Measurements from ENCODE around the gene TRNAU1AP. TPM values are rescaled to one million over a fixed set of nuclear protein-coding genes. Genes with fewer than 3 reads are reported as not detected.

The TRNAU1AP gene
- total and polyA plus RNA-seq, 10 of the 15 experiments (the other 5 are each of a cell fraction or from before 2014, with no cell fraction given), result 24.3 to 67.0 (median 31.8) TPM

DNA sequence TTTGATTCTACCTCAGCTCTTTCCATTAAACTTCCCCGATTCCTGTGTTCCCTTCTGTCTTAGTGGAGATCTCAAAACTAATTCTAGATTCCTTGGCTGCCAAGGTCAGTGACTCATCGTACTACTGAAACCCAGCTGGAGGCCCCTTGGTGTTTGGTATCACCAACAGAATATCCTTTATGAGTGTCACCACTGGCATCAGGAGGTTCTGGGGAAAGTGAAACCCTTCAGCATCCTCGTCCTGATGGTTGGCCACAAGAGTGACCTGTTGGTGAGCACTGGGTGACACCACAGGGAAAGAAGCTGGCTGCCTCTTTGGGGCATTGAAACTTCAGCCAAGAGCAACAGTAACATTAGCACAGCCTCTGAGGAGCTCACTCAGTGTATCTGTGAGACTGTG is 48.8 kb downstream of the TRNAU1AP start (continued):
- TF ChIP-seq ELK1 (IDR thresholded peaks at IDR 0.05; ENCODE audit: low read depth, low read length) (no peak), SPI1 (IDR thresholded peaks at IDR 0.05; ENCODE audit: borderline replicate concordance, insufficient read depth, low read depth, low read length) (no peak), STAT1 (conservative IDR thresholded peaks at IDR 0.05) (no peak), PBX3 (IDR thresholded peaks at IDR 0.05; ENCODE audit: insufficient replicate concordance, low read depth, low read length) (no peak), HDGF (IDR thresholded peaks at IDR 0.05) (no peak), HDAC6 (IDR thresholded peaks at IDR 0.05; ENCODE audit: unreplicated experiment) (no peak), GABPA (IDR thresholded peaks at IDR 0.05; ENCODE audit: low read depth) (no peak), MEF2B (IDR thresholded peaks at IDR 0.05; ENCODE audit: partially characterized antibody, poor library complexity, severe bottlenecking) (no peak), ATF2 (IDR thresholded peaks at IDR 0.05; ENCODE audit: low read length) (no peak), RAD21 (IDR thresholded peaks at IDR 0.05; ENCODE audit: insufficient read depth, low read depth, low read length) (no peak), SUZ12 (IDR thresholded peaks at IDR 0.05; ENCODE audit: unreplicated experiment) (no peak), ZZZ3 (IDR thresholded peaks at IDR 0.05; ENCODE audit: control insufficient read depth, insufficient read length, low read depth) (no peak), SIX5 (IDR thresholded peaks at IDR 0.05; ENCODE audit: low read depth, low read length, severe bottlenecking) (no peak), FOS (IDR thresholded peaks at IDR 0.05; ENCODE audit: borderline replicate concordance, extremely low read depth, insufficient read length) (no peak), FOXK2 (IDR thresholded peaks at IDR 0.05) (no peak), MEF2A (IDR thresholded peaks at IDR 0.05; ENCODE audit: insufficient read depth, low read depth, low read length) (no peak), YBX1 (IDR thresholded peaks at IDR 0.05) (no peak), ZBED1 (IDR thresholded peaks at IDR 0.05; ENCODE audit: borderline replicate concordance) (no peak), CBFB (IDR thresholded peaks at IDR 0.05; ENCODE audit: low read depth) (no peak)
- TF ChIP-seq, protein P1, sequence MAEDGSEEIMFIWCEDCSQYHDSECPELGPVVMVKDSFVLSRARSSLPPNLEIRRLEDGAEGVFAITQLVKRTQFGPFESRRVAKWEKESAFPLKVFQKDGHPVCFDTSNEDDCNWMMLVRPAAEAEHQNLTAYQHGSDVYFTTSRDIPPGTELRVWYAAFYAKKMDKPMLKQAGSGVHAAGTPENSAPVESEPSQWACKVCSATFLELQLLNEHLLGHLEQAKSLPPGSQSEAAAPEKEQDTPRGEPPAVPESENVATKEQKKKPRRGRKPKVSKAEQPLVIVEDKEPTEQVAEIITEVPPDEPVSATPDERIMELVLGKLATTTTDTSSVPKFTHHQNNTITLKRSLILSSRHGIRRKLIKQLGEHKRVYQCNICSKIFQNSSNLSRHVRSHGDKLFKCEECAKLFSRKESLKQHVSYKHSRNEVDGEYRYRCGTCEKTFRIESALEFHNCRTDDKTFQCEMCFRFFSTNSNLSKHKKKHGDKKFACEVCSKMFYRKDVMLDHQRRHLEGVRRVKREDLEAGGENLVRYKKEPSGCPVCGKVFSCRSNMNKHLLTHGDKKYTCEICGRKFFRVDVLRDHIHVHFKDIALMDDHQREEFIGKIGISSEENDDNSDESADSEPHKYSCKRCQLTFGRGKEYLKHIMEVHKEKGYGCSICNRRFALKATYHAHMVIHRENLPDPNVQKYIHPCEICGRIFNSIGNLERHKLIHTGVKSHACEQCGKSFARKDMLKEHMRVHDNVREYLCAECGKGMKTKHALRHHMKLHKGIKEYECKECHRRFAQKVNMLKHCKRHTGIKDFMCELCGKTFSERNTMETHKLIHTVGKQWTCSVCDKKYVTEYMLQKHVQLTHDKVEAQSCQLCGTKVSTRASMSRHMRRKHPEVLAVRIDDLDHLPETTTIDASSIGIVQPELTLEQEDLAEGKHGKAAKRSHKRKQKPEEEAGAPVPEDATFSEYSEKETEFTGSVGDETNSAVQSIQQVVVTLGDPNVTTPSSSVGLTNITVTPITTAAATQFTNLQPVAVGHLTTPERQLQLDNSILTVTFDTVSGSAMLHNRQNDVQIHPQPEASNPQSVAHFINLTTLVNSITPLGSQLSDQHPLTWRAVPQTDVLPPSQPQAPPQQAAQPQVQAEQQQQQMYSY (CRISPR knock-in tag; IDR thresholded peaks at IDR 0.05), result no peak
- TF ChIP-seq, protein P2, sequence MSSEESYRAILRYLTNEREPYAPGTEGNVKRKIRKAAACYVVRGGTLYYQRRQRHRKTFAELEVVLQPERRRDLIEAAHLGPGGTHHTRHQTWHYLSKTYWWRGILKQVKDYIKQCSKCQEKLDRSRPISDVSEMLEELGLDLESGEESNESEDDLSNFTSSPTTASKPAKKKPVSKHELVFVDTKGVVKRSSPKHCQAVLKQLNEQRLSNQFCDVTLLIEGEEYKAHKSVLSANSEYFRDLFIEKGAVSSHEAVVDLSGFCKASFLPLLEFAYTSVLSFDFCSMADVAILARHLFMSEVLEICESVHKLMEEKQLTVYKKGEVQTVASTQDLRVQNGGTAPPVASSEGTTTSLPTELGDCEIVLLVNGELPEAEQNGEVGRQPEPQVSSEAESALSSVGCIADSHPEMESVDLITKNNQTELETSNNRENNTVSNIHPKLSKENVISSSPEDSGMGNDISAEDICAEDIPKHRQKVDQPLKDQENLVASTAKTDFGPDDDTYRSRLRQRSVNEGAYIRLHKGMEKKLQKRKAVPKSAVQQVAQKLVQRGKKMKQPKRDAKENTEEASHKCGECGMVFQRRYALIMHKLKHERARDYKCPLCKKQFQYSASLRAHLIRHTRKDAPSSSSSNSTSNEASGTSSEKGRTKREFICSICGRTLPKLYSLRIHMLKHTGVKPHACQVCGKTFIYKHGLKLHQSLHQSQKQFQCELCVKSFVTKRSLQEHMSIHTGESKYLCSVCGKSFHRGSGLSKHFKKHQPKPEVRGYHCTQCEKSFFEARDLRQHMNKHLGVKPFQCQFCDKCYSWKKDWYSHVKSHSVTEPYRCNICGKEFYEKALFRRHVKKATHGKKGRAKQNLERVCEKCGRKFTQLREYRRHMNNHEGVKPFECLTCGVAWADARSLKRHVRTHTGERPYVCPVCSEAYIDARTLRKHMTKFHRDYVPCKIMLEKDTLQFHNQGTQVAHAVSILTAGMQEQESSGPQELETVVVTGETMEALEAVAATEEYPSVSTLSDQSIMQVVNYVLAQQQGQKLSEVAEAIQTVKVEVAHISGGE (CRISPR knock-in tag; IDR thresholded peaks at IDR 0.05), result no peak

Measured in GM12878 (cell line).